CD4-positive, alpha-beta memory T cell (primary cell): ENCODE measurements around the gene PKDCC. TPM values are rescaled to one million over a fixed set of nuclear protein-coding genes. Genes with fewer than 3 reads are reported as not detected.

Experiments
- CTCF ChIA-PET: fragments of 350-600 bp; sonication (Branson Sonifier 250); formaldehyde crosslinking; loops from one replicate; lab custom pipeline; 2021; ENCODE audit warnings: inconsistent platforms; ENCODE audit not compliant: partially characterized antibody; lab: Charles Lee
- POLR2A ChIA-PET: fragments of 350-600 bp; sonication (Branson Sonifier 250); formaldehyde crosslinking; loops from one replicate; lab custom pipeline; 2021; ENCODE audit not compliant: partially characterized antibody; lab: Charles Lee
- DNase-seq, 5 donors: peaks; one replicate each; pipeline versions ENCODE4 v3.0.0 to v3.0.0-alpha.2; 2020 to 2022; ENCODE audit warnings: mixed read lengths in 1 of 5
- H3K27ac ChIP-seq: one replicate; pipeline ENCODE4 v1.7.0; 2013; ENCODE audit warnings: low read depth, low read length
- H3K27me3 ChIP-seq: 2 replicates; pipeline ENCODE4 v1.7.0; 2013; ENCODE audit warnings: mild to moderate bottlenecking, low read length, moderate library complexity; ENCODE audit not compliant: insufficient read depth
- H3K36me3 ChIP-seq: 2 replicates; pipeline ENCODE4 v1.7.0; 2013; ENCODE audit warnings: mild to moderate bottlenecking, low read length, moderate library complexity; ENCODE audit not compliant: insufficient read depth
- H3K4me1 ChIP-seq: 2 replicates; pipeline ENCODE4 v1.7.0; 2013; ENCODE audit warnings: mild to moderate bottlenecking, low read length, moderate library complexity; ENCODE audit not compliant: insufficient read depth
- H3K4me3 ChIP-seq, 2 donors: one replicate each; pipeline ENCODE4 v1.7.0; 2013; ENCODE audit warnings: low read length in 2 of 2, mild to moderate bottlenecking in 1 of 2
- H3K9me3 ChIP-seq, 2 donors: one replicate each; pipeline ENCODE4 v1.7.0; 2013; ENCODE audit warnings: low read length in 2 of 2, control low read depth in 1 of 2; ENCODE audit not compliant: control insufficient read depth in 1 of 2
- H3K27ac Mint-ChIP-seq, 7 donors: one replicate each; pipeline ENCODE4 v1.8.0; 2020 to 2021; ENCODE audit warnings: mixed read lengths in 7 of 7, mild to moderate bottlenecking in 6 of 7, inconsistent platforms in 3 of 7, moderate library complexity in 3 of 7
- H3K27me3 Mint-ChIP-seq, 2 donors: one replicate each; pipeline ENCODE4 v1.8.0; 2020 to 2021; ENCODE audit warnings: mixed read lengths in 2 of 2
- H3K36me3 Mint-ChIP-seq, 2 donors: one replicate each; pipeline ENCODE4 v1.8.0; 2020 to 2021; ENCODE audit warnings: mixed read lengths in 2 of 2, inconsistent platforms in 1 of 2, mild to moderate bottlenecking in 1 of 2
- H3K4me1 Mint-ChIP-seq, 4 donors: one replicate each; pipeline ENCODE4 v1.8.0; 2020 to 2021; ENCODE audit warnings: mixed read lengths in 4 of 4, mild to moderate bottlenecking in 1 of 4
- H3K4me3 Mint-ChIP-seq, 8 donors: one replicate each; pipeline ENCODE4 v1.8.0; 2020 to 2021; ENCODE audit warnings: mixed read lengths in 8 of 8, mild to moderate bottlenecking in 7 of 8, moderate library complexity in 6 of 8, inconsistent platforms in 3 of 8
- H3K9me3 Mint-ChIP-seq, 8 donors: one replicate each; pipeline ENCODE4 v1.8.0; 2020 to 2021; ENCODE audit warnings: mixed read lengths in 8 of 8, mild to moderate bottlenecking in 5 of 8, inconsistent platforms in 3 of 8, moderate library complexity in 1 of 8
- intact Hi-C: fragments of 100-400 bp; cut with micrococcal nuclease; formaldehyde crosslinking; loops from one replicate; pipeline ENCODE4 v1.15.1; 2023
- polyA plus RNA-seq, 2 donors: library from polyadenylated mRNA; unstranded; fragments of 300-500 nt; fragmentation: Illumina TruSeq; gene quantifications; one replicate each; pipeline ENCODE4 v1.2.3, GENCODE V29; 2021
- total RNA-seq, 2 experiments: library from RNA; stranded (reverse); gene quantifications; one replicate each; pipeline ENCODE4 v1.2.3, GENCODE V29; 2021

The PKDCC gene
- total and polyA plus RNA-seq, 4 experiments from 2014 or later: 0.41 TPM; not detected in 3

- H3K27me3 Mint-ChIP-seq: peaks cover 17 to 32% of the 10 kb centered on the region in 2 donors
- ChIA-PET CTCF (no interaction called here), POLR2A (no interaction called here)
- peaks cover 6% of the 10 kb centered on the region for H3K4me1 ChIP-seq
- intact Hi-C loops: no loop called here
- no peaks in the 10 kb centered on the region for H3K9me3 ChIP-seq
- H3K27ac Mint-ChIP-seq: no peak overlapping the region
- H3K27me3 ChIP-seq: peaks cover 12% of the 10 kb centered on the region
- H3K27ac ChIP-seq: no peak overlapping the region
- peak overlapping the region in 1 of 8 donors; percentile 15 for H3K4me3 Mint-ChIP-seq
- no peak for DNase-seq
- no peaks in the 10 kb centered on the region for H3K36me3 Mint-ChIP-seq
- no peaks in the 10 kb centered on the region for H3K9me3 Mint-ChIP-seq
- no peak overlapping the region for H3K4me3 ChIP-seq
- H3K36me3 ChIP-seq: no peaks in the 10 kb centered on the region
- H3K4me1 Mint-ChIP-seq: peaks cover 2 to 16% (median 5%) of the 10 kb centered on the region in 4 donors
Observed at GRCh38 chr2:42050703-42051542, 3.1 kb downstream of the PKDCC start.

GRCh38 chr2:42051543-42052235 lies 3.9 kb downstream of the PKDCC start:
- peaks cover 2 to 12% (median 5%) of the 10 kb centered on the region in 4 donors for H3K4me1 Mint-ChIP-seq

GRCh38 chr2:42052702-42053481 lies 5.1 kb downstream of the PKDCC start:
- no peak overlapping the region for H3K27ac Mint-ChIP-seq
- H3K27ac ChIP-seq: no peak overlapping the region
- no peak overlapping the region for H3K4me3 ChIP-seq
- no peak for DNase-seq
- intact Hi-C loops: no loop called here
- H3K36me3 ChIP-seq: no peaks in the 10 kb centered on the region
- H3K36me3 Mint-ChIP-seq: no peaks in the 10 kb centered on the region
- H3K9me3 ChIP-seq: no peaks in the 10 kb centered on the region
- peaks cover 10 to 27% of the 10 kb centered on the region in 2 donors for H3K27me3 Mint-ChIP-seq
- no peaks in the 10 kb centered on the region for H3K4me1 ChIP-seq
- H3K9me3 Mint-ChIP-seq: no peaks in the 10 kb centered on the region
- H3K27me3 ChIP-seq: peaks cover 7% of the 10 kb centered on the region
- H3K4me3 Mint-ChIP-seq: no peak overlapping the region
- ChIA-PET POLR2A (no interaction called here), CTCF (no interaction called here)
- H3K4me1 Mint-ChIP-seq: peaks cover 0 to 7% (median 1%) of the 10 kb centered on the region in 4 donors

More at GRCh38 chr2:42051543-42052235, 3.9 kb downstream of the PKDCC start:
- H3K27ac ChIP-seq: no peak overlapping the region
- H3K4me3 ChIP-seq: no peak overlapping the region
- peaks cover 16 to 29% of the 10 kb centered on the region in 2 donors for H3K27me3 Mint-ChIP-seq
- H3K36me3 ChIP-seq: no peaks in the 10 kb centered on the region
- H3K9me3 ChIP-seq: no peaks in the 10 kb centered on the region
- peaks cover 6% of the 10 kb centered on the region for H3K4me1 ChIP-seq
- ChIA-PET POLR2A (no interaction called here), CTCF (interaction anchor here (0.6 kb wide), 1 partner anchor 1976 kb away, joined by 3 read pairs; no protein-coding TSS in a partner anchor)
- intact Hi-C loops: no loop called here
- H3K4me3 Mint-ChIP-seq: peak overlapping the region in 1 of 8 donors; percentile 15
- no peak for DNase-seq
- no peaks in the 10 kb centered on the region for H3K36me3 Mint-ChIP-seq
- H3K27ac Mint-ChIP-seq: no peak overlapping the region
- peaks cover 7% of the 10 kb centered on the region for H3K27me3 ChIP-seq
- H3K9me3 Mint-ChIP-seq: no peaks in the 10 kb centered on the region

GRCh38 chr2:42053482-42053790 lies 5.6 kb downstream of the PKDCC start:
- Histone ChIP-seq H3K27me3 (peaks cover 7% of the 10 kb centered on the region), H3K4me3 (no peak overlapping the region), H3K27ac (no peak overlapping the region), H3K9me3 (no peaks in the 10 kb centered on the region), H3K36me3 (no peaks in the 10 kb centered on the region), H3K4me1 (no peaks in the 10 kb centered on the region)
- ChIA-PET POLR2A (no interaction called here), CTCF (no interaction called here)
- Mint-ChIP-seq H3K9me3 (no peaks in the 10 kb centered on the region), H3K27me3 (peaks cover 10 to 27% of the 10 kb centered on the region in 2 donors), H3K4me1 (peaks cover 0 to 7% (median 1%) of the 10 kb centered on the region in 4 donors), H3K36me3 (no peaks in the 10 kb centered on the region), H3K27ac (no peak overlapping the region), H3K4me3 (no peak overlapping the region)
- DNase-seq: no peak
- intact Hi-C loops: no loop called here

- H3K36me3 Mint-ChIP-seq: no peaks in the 10 kb centered on the region
- peak overlapping the region in 1 of 7 donors; percentile 49 for H3K27ac Mint-ChIP-seq
- H3K4me1 Mint-ChIP-seq: peaks cover 0 to under 1% (median 0%) of the 10 kb centered on the region in 4 donors
- no peaks in the 10 kb centered on the region for H3K9me3 ChIP-seq
- ChIA-PET POLR2A (no interaction called here), CTCF (no interaction called here)
- no peaks in the 10 kb centered on the region for H3K36me3 ChIP-seq
- H3K4me1 ChIP-seq: no peaks in the 10 kb centered on the region
- DNase-seq: no peak
- H3K27ac ChIP-seq: no peak overlapping the region
- peaks cover 2% of the 10 kb centered on the region for H3K27me3 ChIP-seq
- no peak overlapping the region for H3K4me3 Mint-ChIP-seq
- H3K9me3 Mint-ChIP-seq: no peaks in the 10 kb centered on the region
- intact Hi-C loops: no loop called here
- H3K27me3 Mint-ChIP-seq: peaks cover 10 to 22% of the 10 kb centered on the region in 2 donors
- no peak overlapping the region for H3K4me3 ChIP-seq
Observed at GRCh38 chr2:42053791-42054701, 6.2 kb downstream of the PKDCC start.

- CTCF ChIA-PET: no interaction called here
- no peaks in the 10 kb centered on the region for H3K36me3 ChIP-seq
- no peak overlapping the region for H3K4me3 ChIP-seq
- no peak for DNase-seq
- H3K4me1 Mint-ChIP-seq: no peaks in the 10 kb centered on the region
- H3K4me3 Mint-ChIP-seq: no peak overlapping the region
- H3K27ac ChIP-seq: no peak overlapping the region
- no peaks in the 10 kb centered on the region for H3K9me3 Mint-ChIP-seq
- H3K36me3 Mint-ChIP-seq: no peaks in the 10 kb centered on the region
- intact Hi-C loops: no loop called here
- no peaks in the 10 kb centered on the region for H3K4me1 ChIP-seq
- H3K27ac Mint-ChIP-seq: no peak overlapping the region
- POLR2A ChIA-PET: no interaction called here
- no peaks in the 10 kb centered on the region for H3K9me3 ChIP-seq
- H3K27me3 ChIP-seq: no peaks in the 10 kb centered on the region
- H3K27me3 Mint-ChIP-seq: peaks cover 6 to 20% of the 10 kb centered on the region in 2 donors
Observed at GRCh38 chr2:42054714-42055430, 7.1 kb downstream of the PKDCC start.
